EH (cell line): ENCODE results near the gene SH3PXD2A.

Experiments used
- DNase-seq: peaks from one replicate; pipeline ENCODE4 v3.0.0-alpha.2; 2015; ENCODE audit warnings: low read depth

SH3PXD2A gene

GRCh38 chr10:103581499-103581898, 273.9 kb downstream of the SH3PXD2A start:
- no peak for DNase-seq

GRCh38 chr10:103580430-103580829, 274.9 kb downstream of the SH3PXD2A start:
- no peak for DNase-seq

- no peak for DNase-seq
Measured at GRCh38 chr10:103580011-103580410, 275.4 kb downstream of the SH3PXD2A start.

DNA sequence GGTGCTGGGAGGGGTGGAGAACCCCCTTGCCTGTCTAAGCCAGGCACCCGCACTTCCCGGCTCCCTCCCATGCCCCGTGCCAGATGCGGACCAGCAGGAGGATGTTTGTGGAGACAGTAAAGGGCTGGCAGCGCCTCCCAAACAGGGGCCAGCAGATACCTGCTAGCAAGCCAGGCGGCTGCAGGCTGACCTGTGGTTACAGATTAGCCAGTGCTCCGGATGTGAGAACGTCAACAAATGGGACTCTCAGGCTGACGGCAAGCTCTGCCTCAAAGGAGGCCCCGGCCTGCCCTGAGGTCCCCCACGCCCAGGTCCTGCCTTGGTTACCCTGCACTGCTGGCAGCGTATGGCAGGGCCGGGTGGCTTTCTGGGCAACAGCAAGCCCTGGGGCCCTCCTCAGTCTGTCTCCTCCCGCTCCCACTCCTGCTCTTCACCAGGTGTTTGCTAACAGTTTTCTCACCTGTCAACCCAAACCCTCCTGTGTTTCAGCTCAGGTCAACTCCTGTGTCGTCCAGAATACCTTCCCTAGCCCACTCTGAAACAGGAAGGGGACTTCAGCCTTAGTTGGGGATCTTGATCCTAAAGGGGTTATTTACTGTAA, 276.5 kb downstream of the SH3PXD2A start:
- no peak for DNase-seq

DNA sequence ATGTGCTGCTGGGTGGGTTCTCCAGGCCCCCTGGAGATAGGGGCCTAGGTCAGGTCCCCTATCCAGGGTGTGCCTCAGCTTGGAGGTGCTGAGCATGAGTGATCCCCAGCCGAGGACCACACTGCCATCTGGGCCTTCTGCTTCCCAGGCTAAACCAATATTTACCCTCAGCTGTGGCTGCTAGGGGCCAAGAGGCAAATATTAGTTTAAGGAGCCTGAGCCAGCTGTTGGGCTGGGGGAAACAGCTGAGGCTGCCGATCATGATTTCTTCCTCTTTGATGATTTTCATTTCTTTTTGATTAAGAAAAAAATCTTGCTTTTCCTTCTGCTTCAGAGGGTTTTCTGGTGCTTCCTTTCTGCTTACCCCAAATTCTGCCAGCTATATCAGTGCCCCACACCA, 278.5 kb downstream of the SH3PXD2A start:
- no peak for DNase-seq

DNA sequence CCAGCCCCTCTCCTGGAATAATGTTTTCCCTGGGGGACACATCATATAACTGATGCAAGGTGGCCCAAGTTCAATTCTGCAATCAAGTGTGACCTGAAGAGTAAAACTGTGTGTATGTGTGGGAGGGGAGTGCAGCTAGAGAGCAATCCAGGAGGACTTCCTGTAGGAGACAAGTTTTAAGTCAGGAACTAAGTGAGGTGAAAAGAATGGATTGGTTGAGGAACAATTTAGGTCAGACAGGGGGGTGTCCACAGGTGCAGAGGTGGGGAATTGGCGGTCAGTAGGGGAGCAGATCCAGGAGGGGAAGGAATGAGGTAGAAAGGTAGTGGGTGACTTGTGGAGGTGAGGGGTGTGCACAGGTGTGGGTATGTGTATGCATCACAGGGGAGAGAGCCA, 279.3 kb downstream of the SH3PXD2A start:
- DNase-seq = no peak

- DNase-seq = peak; percentile 70
Measured at GRCh38 chr10:103575416-103576075, 279.8 kb downstream of the SH3PXD2A start.

DNA sequence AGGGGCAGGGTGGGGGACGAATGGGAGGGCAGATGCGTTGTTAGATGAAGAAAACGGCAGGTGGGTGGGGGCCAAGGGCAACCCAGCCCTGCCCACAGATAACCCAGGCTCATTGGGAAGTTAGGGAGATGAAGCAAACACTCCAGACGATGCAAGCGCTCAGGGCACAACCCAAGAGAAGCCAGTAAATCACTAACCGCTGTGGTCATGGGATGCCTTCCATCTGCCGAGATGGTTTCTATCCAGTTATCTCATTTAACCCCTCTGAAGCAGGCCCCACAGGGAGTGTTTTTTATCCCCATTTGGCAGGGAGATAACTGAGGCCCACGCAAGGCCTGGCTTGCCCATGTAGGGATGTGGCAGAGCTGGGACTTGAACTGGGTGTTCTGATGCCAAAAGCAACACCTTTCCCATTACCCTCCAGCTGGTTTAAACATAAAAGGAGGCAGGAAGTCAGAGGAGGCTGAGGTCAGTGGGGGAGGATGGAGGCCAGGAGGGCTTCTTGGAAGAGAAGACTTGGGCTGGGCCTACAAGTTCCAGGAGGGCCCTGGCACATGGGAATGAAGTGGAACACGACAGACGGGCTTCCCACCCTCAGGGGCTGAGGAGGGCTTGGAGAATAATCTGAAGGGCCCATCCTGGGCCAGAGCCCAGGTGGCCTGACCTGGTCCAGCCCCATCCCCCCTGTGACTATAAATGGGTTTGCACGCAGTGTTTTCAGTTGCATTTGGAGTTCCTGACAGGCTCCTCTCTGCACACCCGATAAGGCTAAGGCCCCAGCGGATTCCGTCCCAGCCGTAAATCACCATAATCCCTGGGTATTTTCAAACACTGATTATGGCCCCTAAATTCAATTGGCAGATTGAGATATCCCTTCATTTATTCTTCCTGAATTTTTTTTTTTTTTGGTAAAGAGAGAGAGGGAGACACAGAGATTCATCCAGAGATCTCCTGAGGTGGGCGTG, 281.0 kb downstream of the SH3PXD2A start:
- DNase-seq = no peak

DNA sequence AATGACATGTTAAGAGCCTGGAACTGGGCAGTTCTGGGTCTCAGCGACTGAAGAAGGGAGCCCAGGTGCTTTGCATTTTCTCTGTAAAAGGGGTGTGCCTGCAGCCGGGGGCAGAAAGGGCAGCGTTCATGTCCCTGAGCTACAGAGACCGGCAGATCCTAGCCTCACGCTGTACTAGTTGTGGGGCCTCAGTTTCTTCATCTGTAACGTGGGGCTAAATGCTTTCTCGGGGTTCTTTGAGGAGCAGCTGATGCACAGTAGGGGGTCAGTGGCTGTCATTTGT, 282.2 kb downstream of the SH3PXD2A start:
- no peak for DNase-seq

DNA sequence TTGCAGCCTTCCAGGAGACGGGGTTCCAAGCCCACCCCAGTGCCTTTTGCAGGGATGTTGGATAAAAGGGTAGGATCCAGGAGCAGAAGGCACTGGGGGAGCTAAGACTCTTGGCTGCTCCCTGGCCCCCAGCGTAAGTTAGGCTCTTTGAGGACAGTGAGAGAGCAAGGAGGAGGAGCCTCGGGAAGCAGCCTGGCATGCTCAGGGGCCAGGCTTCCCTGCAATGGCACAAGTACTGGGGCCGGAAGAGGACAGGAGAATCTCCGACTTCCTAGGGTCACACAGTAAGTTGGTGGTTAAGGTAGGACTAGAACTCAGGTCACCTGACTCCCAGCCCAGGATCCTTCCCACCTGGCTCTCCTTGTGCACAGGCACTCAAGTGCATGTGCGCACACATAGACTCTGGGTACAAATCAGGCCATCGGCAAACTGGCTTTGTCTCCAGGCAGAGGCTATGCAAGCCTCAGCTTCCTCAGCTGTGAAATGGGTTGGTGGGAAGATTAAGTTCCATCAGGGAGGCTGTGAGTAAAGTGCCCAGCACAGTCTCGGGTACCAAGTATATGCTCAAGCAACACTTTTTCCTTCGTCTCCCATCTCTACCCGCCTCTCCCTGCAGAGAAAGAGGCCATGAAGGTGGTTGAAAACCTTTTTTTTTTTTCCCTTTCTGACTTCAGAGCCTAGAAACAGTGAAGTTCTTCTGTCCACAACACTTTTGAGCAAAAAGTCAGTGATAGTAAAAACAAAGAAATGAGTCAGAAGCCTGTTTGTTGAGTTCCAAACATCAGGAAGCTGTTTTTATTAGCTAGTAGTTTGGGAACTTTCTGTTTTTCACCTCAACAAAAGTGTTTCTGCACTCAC, 282.8 kb downstream of the SH3PXD2A start:
- peak; percentile 41 for DNase-seq

DNA sequence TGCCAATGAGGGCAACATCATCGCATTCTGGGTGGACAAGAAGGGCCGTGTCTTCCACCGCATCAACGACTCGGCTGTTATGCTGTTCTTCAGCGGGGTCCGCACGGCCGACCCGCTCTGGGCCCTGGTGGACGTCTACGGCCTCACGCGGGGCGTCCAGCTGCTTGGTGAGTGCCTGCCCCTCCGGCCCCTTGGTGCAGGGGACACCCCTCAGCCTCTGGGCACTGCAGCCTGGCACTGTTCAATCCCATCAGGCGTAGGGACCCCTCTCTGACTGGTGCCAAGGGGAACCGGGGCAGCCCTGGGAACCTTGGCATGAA, 283.8 kb downstream of the SH3PXD2A start:
- no peak for DNase-seq

GRCh38 chr10:103570844-103571655, 284.3 kb downstream of the SH3PXD2A start:
- no peak for DNase-seq

DNA sequence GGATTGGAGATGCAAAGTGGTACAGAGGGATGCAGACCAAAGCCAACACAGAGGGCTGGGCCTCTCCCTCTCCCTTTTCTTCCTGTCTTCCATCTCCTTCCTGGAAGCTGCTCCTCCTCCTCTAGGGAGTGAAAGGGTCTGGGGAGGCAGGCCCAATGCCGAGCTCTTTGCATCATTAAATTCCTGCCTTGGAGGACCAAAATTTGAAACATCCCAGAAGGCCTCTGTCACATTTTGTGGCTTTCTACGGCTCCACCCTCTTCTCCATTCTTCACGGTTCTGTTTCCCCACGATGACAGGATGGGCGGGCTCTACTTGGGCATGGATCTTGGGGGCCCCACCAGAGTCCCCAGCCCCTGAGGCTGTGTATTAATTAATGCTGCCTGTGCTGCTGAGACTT, 285.5 kb downstream of the SH3PXD2A start:
- peak; percentile 64 for DNase-seq

GRCh38 chr10:103568505-103568904, 286.9 kb downstream of the SH3PXD2A start:
- DNase-seq = no peak

- DNase-seq = peak; percentile 43
Measured at GRCh38 chr10:103566536-103566935, 288.8 kb downstream of the SH3PXD2A start.

GRCh38 chr10:103564776-103565520, 290.4 kb downstream of the SH3PXD2A start:
- no peak for DNase-seq

GRCh38 chr10:103564116-103564501, 291.3 kb downstream of the SH3PXD2A start:
- DNase-seq = no peak

GRCh38 chr10:103563231-103564115, 291.9 kb downstream of the SH3PXD2A start:
- DNase-seq = no peak

DNA sequence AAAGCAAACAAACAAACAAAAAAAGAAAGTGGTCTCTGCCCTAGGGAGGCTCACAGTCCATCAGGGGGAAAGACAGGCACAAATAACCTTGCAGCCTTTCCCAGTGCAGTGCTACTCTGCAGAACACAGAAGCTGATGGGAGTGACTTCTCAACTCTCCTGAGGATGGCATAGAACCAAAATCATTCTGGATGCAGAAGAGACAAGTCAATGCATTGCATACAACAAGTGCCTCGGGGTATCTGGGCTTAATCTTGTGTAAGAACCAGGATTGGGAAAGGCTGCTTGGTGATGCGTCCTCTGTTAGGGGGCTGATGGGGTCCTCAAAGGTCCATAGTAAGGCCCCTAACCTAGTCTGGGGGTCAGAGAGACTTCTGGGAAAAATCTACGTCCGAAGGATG, 293.0 kb downstream of the SH3PXD2A start:
- no peak for DNase-seq

GRCh38 chr10:103560886-103561285, 294.5 kb downstream of the SH3PXD2A start:
- no peak for DNase-seq
